HG03175 (cell line): Measurements from ENCODE around the gene DIS3L2.
"Not testable (repeated sequence)": the region's sequence is repeated elsewhere in the genome, so short reads cannot be mapped to it uniquely, and the experiment has no call there.

Experiments
- ATAC-seq: cut with Tn5 transposase; IDR thresholded peaks from one replicate; pipeline ENCODE4 v1.9.1; 2021; ENCODE audit warnings: mild to moderate bottlenecking, moderate library complexity; ENCODE audit not compliant: unreplicated experiment

DIS3L2 gene

DNA sequence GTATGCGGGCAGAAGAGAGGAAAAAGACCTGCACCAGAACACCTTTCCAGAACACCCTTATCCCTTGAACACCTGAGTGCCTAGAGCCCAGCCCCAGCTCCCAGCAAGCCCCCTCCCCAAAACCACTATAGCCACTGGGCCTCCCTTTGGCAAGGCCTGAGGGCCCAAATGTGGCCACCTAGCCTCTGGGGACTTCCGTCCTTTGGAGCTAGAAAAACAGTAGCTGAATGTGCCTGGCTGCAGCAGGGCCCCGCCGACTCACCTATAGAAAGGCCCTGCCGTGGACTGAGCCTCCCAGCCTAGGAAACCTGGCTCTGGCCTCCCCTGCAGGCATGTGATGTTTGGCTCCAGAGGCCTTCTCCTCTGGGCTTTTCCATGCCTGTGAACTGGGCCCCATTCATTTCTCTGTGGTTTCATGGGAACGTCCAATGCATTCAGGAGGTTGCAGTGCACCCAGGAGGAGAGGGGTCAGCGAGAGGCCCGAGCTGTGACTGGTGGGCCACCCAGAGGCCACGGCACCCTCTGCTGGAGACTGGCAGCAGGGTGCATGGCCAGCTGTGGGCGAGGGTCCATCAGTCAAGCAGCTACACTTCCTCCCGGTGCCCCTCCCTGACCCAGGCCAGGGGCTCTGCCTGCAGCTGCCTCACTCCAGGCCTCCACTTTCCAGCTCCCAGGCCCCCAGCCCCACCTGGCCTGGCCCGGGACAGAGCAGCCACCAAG, 401.7 kb downstream of the DIS3L2 start:
- ATAC-seq = not testable (repeated sequence)

DNA sequence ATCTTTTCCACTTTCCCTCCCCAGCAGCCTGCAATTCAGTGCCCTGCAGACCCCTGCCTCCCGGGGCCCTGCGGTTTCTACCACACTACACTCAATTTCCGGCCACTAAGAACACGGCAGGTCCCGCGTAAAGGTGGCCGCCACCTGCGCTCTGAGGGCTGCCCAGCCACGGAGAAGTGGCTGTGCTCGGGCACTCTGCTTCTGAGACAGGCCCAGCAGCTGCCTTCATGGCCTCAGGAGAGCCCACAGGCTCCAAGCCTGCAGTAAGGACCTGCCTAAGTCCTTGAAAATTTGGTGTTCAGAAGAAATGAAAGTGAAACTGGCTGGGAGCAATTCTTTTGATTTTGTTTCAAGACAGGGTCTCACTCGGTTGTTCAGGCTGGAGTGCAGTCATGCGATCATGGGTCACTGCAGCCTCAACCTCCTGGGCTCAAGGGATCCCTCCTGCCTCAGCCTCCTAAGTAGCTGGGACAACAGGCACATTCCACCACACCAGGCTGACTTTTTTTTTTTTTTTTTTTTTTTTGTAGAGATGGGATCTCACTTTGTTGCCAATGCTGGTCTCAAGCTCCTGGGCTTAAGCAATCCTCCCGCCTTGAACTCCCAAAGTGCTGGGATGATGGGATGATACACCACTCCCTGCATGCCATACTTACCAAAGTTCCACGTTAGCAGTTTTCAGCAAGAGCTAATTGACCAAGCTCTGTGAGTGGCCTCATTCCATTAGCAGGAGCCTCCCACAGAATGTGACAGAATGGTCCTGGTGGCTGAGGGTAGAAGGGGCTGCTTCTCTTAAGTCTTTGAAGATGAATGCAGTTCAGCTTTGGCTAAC, 402.5 kb downstream of the DIS3L2 start:
- ATAC-seq = no peak

GRCh38 chr2:232364806-232365594, 403.5 kb downstream of the DIS3L2 start:
- ATAC-seq = not testable (repeated sequence)

DNA sequence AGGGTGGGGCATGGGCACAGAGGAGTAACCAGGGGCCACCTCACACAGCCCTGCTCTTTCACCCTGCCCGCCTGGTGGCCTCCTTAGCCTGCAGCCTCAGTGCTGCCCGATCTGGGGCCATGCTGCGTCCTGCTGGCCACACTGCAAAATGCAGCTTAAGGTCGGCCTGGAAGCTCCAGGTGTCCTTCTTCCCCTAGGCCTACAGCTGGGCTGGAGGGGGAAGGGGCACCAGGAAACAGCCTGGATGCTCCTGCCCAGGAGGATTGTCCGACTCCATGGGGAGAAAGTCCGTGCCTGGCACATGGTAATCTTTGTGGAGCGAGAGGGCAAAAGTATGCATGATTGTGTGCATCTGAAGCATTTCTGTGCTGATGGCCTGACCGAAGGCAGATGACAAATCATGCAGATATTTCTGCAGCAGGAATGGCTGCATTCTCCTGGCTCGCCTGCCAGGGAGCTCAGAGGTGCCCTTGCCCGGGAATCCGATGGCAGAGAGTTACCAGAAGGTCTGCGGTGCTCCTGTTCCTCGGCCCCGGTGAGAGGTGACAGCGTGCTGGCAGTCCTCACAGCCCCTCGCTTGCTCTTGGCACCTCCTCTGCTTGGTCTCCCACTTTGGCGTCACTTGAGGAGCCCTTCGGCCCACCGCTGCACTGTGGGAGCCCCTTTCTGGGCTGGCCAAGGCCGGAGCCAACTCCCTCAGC, 404.3 kb downstream of the DIS3L2 start:
- ATAC-seq = peak; percentile 62

- ATAC-seq = not testable (repeated sequence)
Measured at GRCh38 chr2:232366461-232366860, 404.9 kb downstream of the DIS3L2 start.

DNA sequence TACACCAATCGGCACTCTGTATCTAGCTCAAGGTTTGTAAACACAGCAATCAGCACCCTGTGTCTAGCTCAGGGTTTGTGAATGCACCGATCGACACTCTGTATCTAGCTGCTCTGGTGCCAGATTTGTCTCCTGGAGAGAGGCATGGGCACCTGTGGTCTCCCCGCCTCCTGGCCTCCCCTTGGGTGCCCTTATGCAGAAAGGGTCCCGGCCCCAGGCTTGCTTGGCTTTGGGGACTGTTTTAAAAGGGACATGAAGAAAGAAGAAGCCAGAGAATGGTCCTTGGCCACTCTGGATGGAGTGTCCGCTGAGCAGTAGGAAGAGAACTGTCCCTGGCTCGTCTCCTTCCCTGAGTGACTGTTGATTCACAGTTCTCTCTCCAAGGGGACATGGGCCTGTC, 405.5 kb downstream of the DIS3L2 start:
- no peak for ATAC-seq

- no peak for ATAC-seq
Measured at GRCh38 chr2:232367591-232368233, 406.2 kb downstream of the DIS3L2 start.

DNA sequence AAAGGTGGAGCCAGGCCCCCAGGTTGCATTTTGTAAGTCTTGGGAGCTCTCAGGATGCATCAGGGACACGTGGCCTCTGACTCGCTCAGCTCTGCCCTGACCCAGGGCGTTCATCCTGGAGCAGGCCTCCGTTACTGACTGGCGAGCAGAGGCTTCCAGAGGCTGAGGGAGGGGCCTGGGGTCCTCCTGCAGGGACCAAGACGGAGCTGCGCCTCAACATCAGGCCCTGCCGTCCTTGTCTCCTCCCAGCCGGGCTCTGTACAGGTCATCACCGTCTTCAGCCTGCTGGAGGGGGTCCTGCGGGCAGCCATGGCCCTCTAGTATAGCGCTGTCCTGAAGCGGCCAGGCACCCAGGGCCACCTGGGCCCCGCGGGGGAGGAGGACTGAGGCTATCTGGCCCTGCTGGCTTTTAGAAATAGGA, 406.8 kb downstream of the DIS3L2 start:
- no peak for ATAC-seq

GRCh38 chr2:232369126-232369951, 407.8 kb downstream of the DIS3L2 start:
- ATAC-seq = no peak

- not testable (repeated sequence) for ATAC-seq
Measured at GRCh38 chr2:232370007-232370406, 408.5 kb downstream of the DIS3L2 start.

GRCh38 chr2:232372231-232373208, 411.0 kb downstream of the DIS3L2 start:
- no peak for ATAC-seq

DNA sequence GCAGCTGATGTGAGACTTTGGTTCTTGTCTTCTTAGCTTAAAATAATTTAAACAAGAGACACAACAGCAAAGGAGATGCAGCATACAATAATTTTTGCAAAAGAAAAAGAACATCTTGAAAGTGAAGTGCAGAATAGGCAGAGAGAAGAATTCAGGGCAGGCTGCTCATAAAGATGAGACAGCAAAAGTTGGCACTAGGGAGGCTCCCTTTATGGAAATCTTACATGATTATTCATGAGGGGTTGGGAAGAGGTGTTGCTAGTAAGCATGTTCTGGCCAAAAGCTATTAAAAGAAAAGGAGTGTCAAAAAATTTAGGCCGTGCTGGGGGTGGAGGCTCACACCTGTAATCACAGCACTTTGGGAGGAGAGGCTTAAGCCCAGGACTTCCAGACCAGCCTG, 412.8 kb downstream of the DIS3L2 start:
- no peak for ATAC-seq

DNA sequence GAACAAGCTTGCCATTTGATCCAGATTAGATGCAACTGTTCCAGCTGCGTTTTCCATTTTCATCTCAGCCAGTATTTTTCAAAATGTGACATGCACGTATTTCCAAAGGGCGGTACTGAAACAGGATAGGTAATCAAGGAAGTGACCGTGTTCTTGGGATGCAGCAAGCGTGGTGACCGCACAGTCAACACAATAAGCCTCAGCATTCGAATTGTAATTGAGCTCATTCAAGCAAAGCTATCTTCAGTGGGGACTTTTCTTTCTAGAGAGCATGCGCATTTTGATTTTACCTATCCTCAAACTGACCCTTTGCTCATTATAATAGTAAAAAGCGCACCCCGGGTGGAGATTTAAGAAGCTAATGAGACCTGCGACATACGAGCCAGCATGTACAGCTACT, 413.7 kb downstream of the DIS3L2 start:
- ATAC-seq = no peak

DNA sequence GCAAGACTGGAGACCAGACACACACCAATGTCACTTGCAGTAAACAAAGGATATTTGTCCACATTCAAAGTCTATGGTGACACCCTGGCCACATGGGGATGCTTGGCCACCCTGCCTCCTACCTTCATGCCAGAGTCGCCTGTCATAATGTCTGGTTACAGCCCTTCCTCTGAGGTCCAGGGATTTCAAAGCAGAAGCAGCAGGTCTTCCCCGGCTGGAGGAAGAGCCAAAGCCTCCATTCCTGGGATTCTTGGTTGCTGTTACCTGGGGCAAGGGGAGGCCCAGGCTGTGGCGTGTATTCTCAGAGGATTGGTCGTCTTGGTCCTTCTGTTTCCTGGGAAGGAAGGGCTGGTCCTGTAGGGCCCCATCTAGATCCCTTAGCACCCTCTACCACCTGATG, 414.7 kb downstream of the DIS3L2 start:
- ATAC-seq = no peak

DNA sequence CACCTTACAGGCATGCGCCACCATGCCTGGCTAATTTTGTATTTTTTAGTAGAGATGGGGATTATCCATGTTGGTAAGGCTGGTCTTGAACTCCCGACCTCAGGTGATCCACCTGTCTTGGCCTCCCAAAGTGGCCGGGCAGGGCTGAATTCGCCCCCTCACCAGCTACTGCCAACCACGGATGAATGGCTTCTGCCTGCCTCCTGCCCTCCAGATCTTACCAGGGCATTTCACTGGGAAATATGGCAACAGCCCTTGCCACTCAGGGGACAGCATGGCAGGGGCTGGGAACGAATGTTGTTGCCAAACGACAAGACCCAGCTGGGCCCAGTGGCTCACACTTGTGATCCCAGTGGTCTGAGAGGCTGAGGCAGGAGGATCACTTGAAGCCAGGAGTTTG, 415.2 kb downstream of the DIS3L2 start:
- no peak for ATAC-seq

GRCh38 chr2:232377319-232377718, 415.8 kb downstream of the DIS3L2 start:
- no peak for ATAC-seq

GRCh38 chr2:232377841-232378734, 416.6 kb downstream of the DIS3L2 start:
- no peak for ATAC-seq
